ENCODE data around the gene KRTAP10-9.
A peak's percentile ranks its signal among the peaks of the same experiment; 100 is the strongest.
"Not testable (repeated sequence)": the region's sequence is repeated elsewhere in the genome, so short reads cannot be mapped to it uniquely, and the experiment has no call there.

Gene KRTAP10-9

DNA sequence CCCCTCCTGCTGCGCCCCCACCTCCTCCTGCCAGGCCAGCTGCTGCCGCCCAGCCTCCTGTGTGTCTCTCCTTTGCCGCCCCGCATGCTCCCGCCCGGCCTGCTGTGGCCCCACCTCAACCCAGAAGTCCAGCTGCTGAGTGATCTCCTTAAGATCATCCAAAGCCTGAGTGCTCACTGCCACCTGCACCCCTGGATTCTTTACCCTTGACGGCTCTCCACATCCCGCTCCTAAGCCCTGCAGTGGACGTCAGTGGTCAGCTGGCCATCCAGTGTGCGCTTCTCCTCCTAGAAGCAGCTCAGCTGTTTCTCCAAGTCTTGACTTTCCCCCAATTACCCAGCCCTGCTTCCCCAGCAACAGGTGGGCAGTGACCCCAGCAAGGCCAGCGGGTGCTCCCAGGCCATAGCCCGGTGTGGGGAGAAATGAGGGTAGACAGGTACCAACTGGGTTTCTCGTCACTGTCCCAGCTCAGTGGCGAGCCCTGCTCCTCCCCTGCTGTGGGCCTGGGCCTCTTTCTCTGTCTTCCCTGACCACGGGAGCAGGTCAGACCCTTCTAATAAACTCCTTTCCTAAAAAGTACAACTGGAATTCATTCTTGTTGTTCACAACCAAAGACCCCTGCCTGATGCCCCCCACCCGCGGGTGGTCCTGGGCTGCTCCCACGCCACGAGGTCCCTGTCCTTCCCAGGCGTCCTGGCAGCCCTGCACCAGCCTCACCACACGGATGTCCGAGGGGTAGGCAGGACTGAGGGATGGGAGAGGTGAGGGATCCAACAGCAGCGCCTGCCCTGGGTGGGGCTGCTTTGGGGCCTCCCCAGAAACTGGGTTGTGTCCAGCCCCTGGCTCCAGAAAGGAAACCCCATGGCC is 25.1 kb upstream of the KRTAP10-9 start:
- peaks cover 0 to 4% (median 0%) of the 10 kb centered on the region in 10 experiments; a peak in 2 of 20 replicates for H3K4me1 ChIP-seq
- no peaks in the 10 kb centered on the region for H3K27me3 ChIP-seq
- no peak overlapping the region for H3K9ac ChIP-seq
- H3K9me3 ChIP-seq (replicated peaks in 1 of 11): peaks cover 6 to 27% (median 19%) of the 10 kb centered on the region in 11 experiments; a peak in 21 of 22 replicates
- no peak overlapping the region for H3K27ac ChIP-seq
- TF ChIP-seq Cebpa-rat (IDR thresholded peaks at IDR 0.05): no peak
- H3K4me3 ChIP-seq: no peak overlapping the region
- H3K4me2 ChIP-seq: no peak overlapping the region
- no peaks in the 10 kb centered on the region for H3K36me3 ChIP-seq
- no peaks in the 10 kb centered on the region for H4K20me1 ChIP-seq

DNA sequence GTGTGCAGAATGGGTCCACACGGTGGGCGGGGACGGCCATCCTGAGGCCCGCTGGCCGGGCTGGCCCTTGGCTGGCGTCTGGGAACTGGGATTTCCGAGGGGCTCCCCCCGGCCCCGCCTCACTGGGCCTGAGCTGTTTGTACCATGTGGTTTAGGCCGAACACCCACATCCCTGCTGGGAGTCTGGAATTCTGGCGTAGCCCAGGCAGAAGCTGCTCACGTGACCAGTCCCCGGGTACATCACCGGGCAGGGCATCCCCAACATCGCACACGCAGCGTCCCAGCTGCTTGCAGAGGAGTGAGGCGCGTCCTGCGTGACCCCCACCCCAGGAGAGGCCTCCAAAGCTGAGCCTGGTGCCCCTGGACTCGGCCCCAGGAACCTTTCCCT is 24.4 kb upstream of the KRTAP10-9 start:
- no peak for TF ChIP-seq Cebpa-rat (IDR thresholded peaks at IDR 0.05)
- no peak overlapping the region for H3K4me3 ChIP-seq
- H4K20me1 ChIP-seq: no peaks in the 10 kb centered on the region
- peaks cover 0 to 4% (median 0%) of the 10 kb centered on the region in 10 experiments; a peak in 2 of 20 replicates for H3K4me1 ChIP-seq
- H3K4me2 ChIP-seq: no peak overlapping the region
- no peaks in the 10 kb centered on the region for H3K36me3 ChIP-seq
- H3K9ac ChIP-seq: no peak overlapping the region
- H3K9me3 ChIP-seq (replicated peaks in 1 of 11): peaks cover 6 to 27% (median 19%) of the 10 kb centered on the region in 11 experiments; a peak in 21 of 22 replicates
- no peaks in the 10 kb centered on the region for H3K27me3 ChIP-seq
- no peak overlapping the region for H3K27ac ChIP-seq

DNA sequence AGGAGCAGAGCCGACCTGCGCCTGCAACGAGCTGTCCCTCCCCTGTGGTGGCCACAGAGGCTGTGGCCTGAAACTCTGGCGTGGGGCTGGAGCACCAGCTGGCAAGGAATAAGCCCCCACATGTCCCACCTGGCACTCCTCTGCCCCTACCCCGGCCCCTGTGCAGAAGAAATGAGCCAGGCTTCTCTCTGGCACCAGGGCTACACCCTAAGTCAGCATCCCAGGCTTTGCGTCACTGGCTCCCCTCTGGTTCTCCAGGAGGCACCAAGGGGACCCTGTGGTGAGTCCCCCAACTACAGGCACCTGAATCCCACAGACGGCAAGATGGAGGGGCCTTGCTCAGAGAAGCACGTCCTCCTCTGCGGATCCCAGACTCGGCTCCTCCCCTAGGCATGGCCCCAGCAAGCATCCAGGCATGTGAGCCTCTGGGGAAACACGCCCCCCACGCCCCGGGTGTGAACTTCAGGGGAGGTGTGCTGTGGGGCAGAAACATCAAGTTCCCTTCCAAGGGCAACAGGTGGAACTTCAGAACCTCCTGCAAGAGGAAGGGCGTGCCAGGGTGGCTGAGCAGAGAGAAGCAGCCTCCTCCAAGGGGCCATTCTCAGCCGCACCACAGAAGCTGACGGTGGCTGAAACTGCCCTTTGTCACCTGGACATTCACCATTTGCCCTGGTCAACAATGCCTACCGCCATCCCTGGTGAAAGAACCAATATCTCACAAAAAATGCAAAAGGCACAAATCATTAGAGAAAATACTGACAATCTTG is 23.6 kb upstream of the KRTAP10-9 start:
- Histone ChIP-seq H3K4me2 (no peak overlapping the region), H4K20me1 (no peaks in the 10 kb centered on the region), H3K4me1 (no peaks in the 10 kb centered on the region; a peak in 1 of 20 replicates), H3K4me3 (no peak overlapping the region), H3K36me3 (no peaks in the 10 kb centered on the region), H3K27me3 (no peaks in the 10 kb centered on the region), H3K9me3 (replicated peaks in 1 of 11) (peaks cover 6 to 25% (median 20%) of the 10 kb centered on the region in 11 experiments; a peak in 21 of 22 replicates), H3K9ac (no peak overlapping the region), H3K27ac (no peak overlapping the region)
- TF ChIP-seq Cebpa-rat (IDR thresholded peaks at IDR 0.05): no peak

DNA sequence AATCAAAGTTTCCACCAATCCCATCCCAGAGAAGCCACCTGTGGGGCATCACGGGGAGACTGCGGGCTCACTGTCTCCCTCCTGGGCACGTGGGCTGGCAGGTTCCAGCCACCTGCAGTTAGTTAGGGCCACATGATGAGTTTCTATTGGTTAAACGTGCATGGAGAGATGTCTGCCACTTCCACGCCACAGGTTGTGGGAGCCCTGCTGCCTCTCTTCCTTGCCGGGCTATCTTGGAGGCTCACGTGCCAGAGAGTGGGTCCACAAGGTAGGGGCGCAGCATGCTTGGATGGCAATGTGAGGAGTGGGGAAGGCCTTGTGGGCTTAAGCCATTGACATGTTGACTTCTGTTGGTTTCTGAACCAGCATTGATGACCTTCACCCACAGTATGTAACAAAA is 23.0 kb upstream of the KRTAP10-9 start:
- no peaks in the 10 kb centered on the region; a peak in 1 of 20 replicates for H3K4me1 ChIP-seq
- H3K9ac ChIP-seq: no peak overlapping the region
- H3K4me2 ChIP-seq: no peak overlapping the region
- H3K36me3 ChIP-seq: no peaks in the 10 kb centered on the region
- H3K9me3 ChIP-seq (replicated peaks in 1 of 11): peaks cover 10 to 32% (median 19%) of the 10 kb centered on the region in 11 experiments
- H3K4me3 ChIP-seq: no peak overlapping the region
- no peak for TF ChIP-seq Cebpa-rat (IDR thresholded peaks at IDR 0.05)
- no peaks in the 10 kb centered on the region for H4K20me1 ChIP-seq
- H3K27ac ChIP-seq: no peak overlapping the region
- no peaks in the 10 kb centered on the region for H3K27me3 ChIP-seq

DNA sequence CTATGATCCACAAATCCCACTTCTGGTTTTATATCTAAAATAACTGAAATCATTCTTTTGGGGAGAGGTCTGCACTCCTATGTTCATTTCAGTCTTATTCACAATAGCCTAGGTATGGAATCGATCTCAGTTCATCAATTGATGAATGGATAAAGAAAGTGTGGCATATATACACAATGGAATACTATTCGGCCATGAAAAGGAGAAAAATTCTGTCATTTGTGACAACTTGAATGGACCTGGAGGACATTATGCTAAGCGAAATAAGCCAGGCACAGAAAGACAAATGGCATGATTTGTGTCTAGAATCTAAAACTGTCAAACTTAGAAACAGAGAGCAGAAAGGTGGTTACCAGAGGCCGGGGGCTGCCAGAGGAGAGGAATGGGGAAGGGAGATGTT is 20.4 kb upstream of the KRTAP10-9 start:
- peaks cover 36 to 57% (median 45%) of the 10 kb centered on the region in 11 experiments for H3K9me3 ChIP-seq (replicated peaks in 1 of 11)
- no peak overlapping the region for H3K4me3 ChIP-seq
- H4K20me1 ChIP-seq: no peaks in the 10 kb centered on the region
- no peaks in the 10 kb centered on the region; a peak in 1 of 20 replicates for H3K4me1 ChIP-seq
- no peak overlapping the region for H3K4me2 ChIP-seq
- peaks cover 0 to 7% (median 0%) of the 10 kb centered on the region in 11 experiments; a peak in 4 of 22 replicates for H3K36me3 ChIP-seq
- no peak overlapping the region for H3K27ac ChIP-seq
- H3K27me3 ChIP-seq: no peaks in the 10 kb centered on the region
- no peak overlapping the region for H3K9ac ChIP-seq
- TF ChIP-seq Cebpa-rat (IDR thresholded peaks at IDR 0.05): no peak

DNA sequence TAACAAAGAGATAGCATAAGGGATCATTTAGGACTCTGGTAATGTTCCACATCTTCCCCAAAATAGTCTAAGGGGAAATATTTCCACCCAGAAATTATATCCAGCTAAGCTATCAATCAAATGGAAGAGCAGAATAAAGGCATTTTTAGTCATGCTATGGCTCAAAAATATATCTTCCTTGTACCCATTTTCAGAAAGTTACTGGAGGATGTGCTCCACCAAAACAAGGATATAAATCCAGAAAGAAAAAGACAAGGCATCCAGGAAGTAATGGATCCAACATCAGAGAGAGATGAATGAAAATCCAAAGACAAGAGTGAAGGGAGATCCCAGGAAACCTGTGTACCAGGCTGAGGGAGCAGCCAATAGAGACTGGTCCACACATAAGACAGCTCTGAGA is 17.7 kb upstream of the KRTAP10-9 start:
- Histone ChIP-seq H3K4me2 (no peak overlapping the region), H3K36me3 (peaks cover 0 to 7% (median 0%) of the 10 kb centered on the region in 11 experiments; a peak in 4 of 22 replicates), H3K4me3 (no peak overlapping the region), H3K9me3 (replicated peaks in 1 of 11) (peaks cover 38 to 55% (median 46%) of the 10 kb centered on the region in 11 experiments), H3K4me1 (peaks cover 0 to 4% (median 1%) of the 10 kb centered on the region in 10 experiments; a peak in 8 of 20 replicates), H4K20me1 (no peaks in the 10 kb centered on the region), H3K27ac (no peak overlapping the region), H3K27me3 (no peaks in the 10 kb centered on the region), H3K9ac (no peak overlapping the region)
- TF ChIP-seq Cebpa-rat (IDR thresholded peaks at IDR 0.05): no peak

DNA sequence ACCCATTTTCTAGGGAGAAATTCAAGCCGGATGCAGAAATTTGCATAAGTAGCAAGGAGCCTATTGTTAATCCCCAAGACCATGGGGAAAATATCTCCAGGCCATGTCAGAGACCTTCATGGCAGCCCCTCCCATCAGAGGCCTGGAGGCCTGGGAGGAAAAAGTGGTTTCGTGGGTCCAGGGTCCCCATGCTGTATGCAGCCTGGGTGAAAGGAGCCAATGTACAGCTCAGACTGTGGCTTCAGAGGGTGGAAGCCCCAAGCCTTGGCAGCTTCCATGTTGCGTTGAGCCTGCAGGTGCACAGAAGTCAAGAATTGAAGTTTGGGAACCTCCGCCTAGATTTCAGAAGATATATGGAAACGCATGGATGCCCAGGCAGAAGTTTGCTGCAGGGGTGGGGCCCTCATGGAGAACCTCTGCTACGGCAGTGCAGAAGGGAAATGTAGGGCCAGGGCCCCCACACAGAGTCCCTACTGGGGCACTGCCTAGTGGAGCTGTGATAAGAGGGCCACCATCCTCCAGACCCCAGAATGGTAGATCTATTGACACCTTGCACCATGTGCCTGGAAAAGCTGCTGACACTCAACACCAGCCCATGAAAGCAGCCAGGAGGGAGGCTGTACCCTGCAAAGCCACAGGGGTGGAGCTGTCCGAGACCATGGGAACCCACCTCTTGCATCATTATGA is 16.6 kb upstream of the KRTAP10-9 start:
- H3K36me3 ChIP-seq, H3K27ac ChIP-seq, H3K4me2 ChIP-seq, H3K27me3 ChIP-seq, H4K20me1 ChIP-seq, H3K9ac ChIP-seq: not testable (repeated sequence)
- peaks cover 0 to 15% (median 12%) of the 10 kb centered on the region in 10 experiments; a peak in 13 of 20 replicates for H3K4me1 ChIP-seq
- H3K9me3 ChIP-seq (replicated peaks in 1 of 11): peaks cover 36 to 52% (median 40%) of the 10 kb centered on the region in 11 experiments
- H3K4me3 ChIP-seq: peak overlapping the region in 1 of 10 experiments; percentile 15; a peak in 1 of 20 replicates

DNA sequence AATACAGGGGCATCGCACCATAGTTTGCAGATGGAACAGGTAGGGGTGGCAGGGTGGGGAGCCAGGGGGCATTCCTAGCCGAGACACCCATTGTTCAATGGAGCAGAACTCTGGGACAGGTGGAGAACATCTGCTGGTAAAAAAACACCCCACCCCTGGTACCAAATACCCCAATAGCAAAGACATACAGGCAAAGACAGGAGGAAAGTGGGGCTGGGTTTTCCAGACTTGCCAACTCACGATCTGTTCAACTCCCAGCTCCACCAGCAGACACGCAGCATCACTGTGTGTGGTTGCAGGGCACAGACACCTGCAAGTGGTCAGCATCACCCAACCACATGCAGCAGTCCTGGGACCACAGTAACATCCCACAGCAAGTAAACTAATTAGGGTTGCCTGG is 15.3 kb upstream of the KRTAP10-9 start:
- no peak overlapping the region for H3K4me3 ChIP-seq
- peaks cover 36 to 46% (median 39%) of the 10 kb centered on the region in 11 experiments for H3K9me3 ChIP-seq (replicated peaks in 1 of 11)
- peaks cover 0 to 5% (median 0%) of the 10 kb centered on the region in 11 experiments; a peak in 3 of 22 replicates for H3K27me3 ChIP-seq
- H3K4me2 ChIP-seq: no peak overlapping the region
- H3K4me1 ChIP-seq: peaks cover 0 to 28% (median 23%) of the 10 kb centered on the region in 10 experiments; a peak in 16 of 20 replicates
- H3K9ac ChIP-seq: no peak overlapping the region
- H4K20me1 ChIP-seq: no peaks in the 10 kb centered on the region
- peaks cover 0 to 7% (median 0%) of the 10 kb centered on the region in 11 experiments; a peak in 4 of 22 replicates for H3K36me3 ChIP-seq
- no peak overlapping the region for H3K27ac ChIP-seq
- TF ChIP-seq Cebpa-rat (IDR thresholded peaks at IDR 0.05): no peak

Measured in BLaER1 treated with 17β-estradiol and CSF1 and Interleukin-3, amounts not matched to agents 10 nM and 100 nM (cell line).